GM12892 (cell line): Measurements from ENCODE around the gene ARGLU1.

Experiments
- POLR2A ChIP-seq: IDR thresholded peaks from 2 replicates; pipeline ENCODE4 v1.6.1; 2011; ENCODE audit warnings: low read depth, low read length, control low read depth
- POLR2AphosphoS5 ChIP-seq: IDR thresholded peaks from 2 replicates; pipeline ENCODE4 v1.6.1; 2011; ENCODE audit warnings: low read depth, low read length, control low read depth

DNA sequence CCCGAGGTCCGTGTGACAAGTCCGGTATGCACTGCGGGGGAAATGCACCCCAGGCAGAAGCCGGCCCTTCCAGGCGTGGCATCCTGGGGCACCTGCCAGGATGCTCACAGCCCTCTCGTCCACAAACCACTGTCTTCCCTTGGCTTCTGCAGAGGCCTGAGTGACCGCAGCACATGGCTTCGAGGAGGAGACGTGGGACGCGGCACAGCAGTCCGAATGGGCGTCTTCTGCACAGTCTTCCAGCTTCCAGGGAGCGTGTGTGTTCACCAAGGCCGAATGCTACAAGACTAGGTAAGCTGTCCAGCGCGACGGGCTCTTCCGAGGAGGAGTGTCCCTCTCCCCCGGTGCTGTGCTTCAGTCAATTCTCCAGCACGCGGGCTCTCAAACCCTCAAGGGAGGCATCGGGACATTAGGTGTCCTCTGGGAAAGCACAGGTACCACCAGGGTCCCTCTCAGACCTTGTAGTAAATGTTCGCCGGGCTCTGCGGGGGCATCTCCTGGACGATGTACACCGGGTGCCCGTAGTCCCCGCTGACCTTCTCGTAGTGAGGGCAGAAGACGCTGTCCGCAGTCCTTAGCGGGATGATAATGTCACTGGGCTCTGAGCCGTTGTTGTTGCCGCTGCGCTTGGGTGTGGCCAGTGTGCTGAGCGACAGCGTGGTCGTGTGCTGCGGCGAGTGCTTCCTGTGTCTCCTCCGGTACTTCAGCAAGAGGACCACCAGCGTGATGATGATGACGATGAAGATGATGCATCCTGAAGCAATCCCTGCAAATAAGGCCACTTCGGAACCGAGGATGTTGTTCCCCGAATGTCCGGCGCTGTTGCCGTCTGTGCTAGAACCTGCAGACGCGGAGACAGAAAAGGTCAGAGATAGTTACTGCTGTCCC is 75.1 kb downstream of the ARGLU1 start:
- no peak for TF ChIP-seq POLR2A
- TF ChIP-seq POLR2AphosphoS5 = no peak
